ENCODE measurements around the gene KPNA2.
"Not testable (repeated sequence)": the region's sequence is repeated elsewhere in the genome, so short reads cannot be mapped to it uniquely, and the experiment has no call there.

Gene KPNA2

GRCh38 chr17:68035523-68036303 lies at the start of gene KPNA2:
Gene KPNA2 (plus strand): TSS chr17:68035735. CDS start chr17:68037133, 1,398 bp downstream.
- H3K4me3 ChIP-seq (ENCODE audit: low read depth, low read length), result peak within 1 kb of the TSS; percentile 62

DNA sequence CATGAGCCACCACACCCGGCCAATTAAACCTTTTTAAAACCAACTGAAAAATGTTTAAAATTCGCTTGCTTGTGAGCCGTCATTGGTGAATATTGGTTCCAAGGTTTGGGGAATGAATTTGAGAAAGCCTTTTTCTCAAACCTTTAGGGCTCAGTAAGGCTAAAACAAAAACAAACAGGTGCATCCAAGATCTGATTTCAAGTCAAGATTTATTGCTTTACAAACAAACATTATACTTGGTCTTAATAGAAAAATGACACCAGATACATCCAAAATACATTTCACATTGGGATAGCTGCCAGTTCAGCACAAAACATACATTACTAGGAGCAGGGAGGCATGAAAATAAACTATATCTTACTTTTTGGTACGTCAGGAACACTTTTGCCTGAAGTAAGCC lies 44.6 kb upstream of the KPNA2 start:
- H3K4me3 ChIP-seq (ENCODE audit: low read depth, low read length), result no peak overlapping the region

DNA sequence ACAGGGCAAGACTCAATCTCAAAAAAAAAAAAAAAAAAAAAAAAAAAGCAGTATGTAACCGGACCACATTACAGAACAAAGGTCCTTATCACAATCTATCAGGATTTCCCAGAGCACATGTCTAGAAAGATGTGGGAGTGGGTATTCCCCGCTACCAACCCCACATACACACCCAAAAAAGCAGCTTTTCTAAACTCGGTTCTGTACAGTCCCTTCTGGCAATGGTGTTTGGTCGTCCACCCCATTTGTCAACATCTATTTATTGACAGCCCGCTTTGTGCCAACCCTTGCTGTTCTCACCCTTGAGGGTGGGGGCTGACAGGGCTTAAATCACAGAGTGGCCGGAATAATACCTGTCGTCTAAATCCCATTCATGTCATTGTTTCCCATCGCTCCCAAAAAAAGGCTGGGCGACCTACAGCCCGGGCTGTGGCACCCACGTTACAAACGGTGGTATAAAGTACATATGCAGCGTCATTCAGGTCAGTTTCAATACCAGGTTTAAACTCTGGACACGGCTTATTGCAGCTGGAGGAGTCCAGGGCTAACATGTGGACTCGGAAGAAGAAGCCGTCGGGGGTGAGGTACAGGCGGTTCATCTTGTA lies 42.9 kb upstream of the KPNA2 start:
- peak overlapping the region; percentile 79 for H3K4me3 ChIP-seq (ENCODE audit: low read depth, low read length)

DNA sequence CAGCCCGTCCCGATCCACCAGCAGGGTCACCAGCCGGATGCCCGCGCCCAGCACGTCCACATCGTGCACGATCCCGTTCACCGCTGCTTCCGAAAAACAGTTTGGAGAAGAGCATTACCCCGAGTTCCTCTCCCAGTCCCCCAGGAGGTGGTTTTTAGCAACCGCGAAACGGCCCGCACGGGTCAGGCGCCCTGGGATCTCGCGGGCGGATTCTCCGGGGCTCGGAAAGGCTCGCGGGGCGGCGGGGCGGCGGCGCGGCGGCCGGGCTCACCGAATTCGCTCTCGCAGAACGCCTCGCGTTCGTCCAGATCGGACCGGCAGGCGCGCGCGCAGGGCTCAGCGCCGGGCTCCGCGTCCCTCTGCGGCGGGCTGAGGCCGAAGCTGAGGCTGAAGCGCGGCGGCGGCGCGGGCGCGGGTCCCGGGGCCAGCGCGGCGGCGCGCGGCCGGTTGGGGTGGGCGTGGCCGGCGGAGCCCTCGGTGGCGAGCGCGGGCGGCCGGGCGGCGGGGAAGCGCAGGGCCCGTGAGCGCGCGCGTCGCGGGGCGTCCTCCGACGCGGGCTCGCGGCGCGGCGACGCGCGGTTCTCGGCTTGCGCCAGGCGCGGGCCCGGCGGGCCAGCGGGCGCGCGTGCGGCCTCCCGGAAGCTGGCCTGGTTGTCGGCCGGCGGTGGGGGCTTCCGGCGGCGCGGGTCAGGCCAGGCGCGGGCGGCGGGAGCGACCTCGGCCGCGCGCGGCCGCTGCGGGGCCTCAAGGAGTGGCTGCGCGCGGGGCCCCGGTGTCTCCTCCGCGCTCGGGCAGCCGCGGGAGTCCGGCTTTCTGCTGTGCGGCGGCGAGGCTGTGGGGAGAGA lies 42.2 kb upstream of the KPNA2 start:
- peak overlapping the region; percentile 79 for H3K4me3 ChIP-seq (ENCODE audit: low read depth, low read length)

DNA sequence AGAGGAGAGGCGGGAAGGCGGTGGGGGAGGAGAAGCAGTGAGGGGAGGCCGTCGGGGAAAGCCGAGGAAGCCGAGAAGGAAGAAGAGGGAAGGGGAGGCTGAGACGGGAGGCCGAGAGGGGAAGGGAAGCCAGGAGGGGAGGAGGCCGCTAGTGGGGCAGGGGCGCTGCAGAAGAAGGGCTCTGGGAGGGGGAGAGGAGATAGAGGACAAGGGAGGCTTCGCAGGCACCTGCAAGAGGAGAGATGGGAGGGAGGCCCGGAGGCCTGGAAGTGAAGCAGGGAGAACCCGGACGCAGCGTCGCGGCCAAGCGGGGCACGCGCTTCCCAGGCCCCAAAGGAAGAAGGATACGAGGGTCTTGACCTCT lies 41.6 kb upstream of the KPNA2 start:
- peak overlapping the region; percentile 56 for H3K4me3 ChIP-seq (ENCODE audit: low read depth, low read length)

GRCh38 chr17:67994817-67995569 lies 40.5 kb upstream of the KPNA2 start:
- peak overlapping the region; percentile 51 for H3K4me3 ChIP-seq (ENCODE audit: low read depth, low read length)

DNA sequence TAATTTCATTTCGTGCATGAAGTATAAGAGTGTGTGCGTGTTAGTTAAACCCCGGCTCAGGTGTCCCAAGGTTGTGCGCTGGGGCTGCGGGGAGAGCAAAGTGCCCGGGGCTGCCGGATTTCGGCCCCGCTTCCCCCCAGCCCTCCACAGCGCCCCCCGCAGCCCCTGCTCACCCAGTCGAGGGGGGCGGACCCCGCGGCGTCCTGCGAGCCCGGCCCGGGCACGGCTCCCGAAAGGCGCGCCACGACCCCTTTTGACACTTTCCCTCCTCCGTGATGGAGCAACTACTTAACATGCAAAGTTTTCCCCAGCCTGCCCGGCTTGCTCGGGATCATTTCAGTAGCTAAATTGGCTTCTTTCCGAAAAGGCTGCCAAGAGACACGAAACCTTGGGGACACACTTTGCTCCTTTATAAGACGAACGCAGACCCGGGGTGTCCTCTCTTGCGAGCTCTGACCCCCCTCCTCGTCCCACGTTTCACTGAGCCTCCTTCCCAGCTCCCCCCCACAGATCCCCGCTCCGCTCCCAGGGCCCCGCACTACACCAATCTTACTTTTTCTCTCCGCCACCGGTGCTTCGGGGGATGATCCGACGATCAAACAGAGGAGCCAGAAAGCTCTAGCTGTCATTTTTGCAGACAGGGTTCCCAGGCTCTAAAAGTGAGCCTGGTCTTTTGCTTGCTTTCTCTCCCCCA lies 39.8 kb upstream of the KPNA2 start:
- peak overlapping the region; percentile 51 for H3K4me3 ChIP-seq (ENCODE audit: low read depth, low read length)

- H3K4me3 ChIP-seq (ENCODE audit: low read depth, low read length), result peak within 1 kb of the TSS; percentile 51
These were observed 39.0 kb upstream of the KPNA2 start, which contains the start of gene C17orf58 for GRCh38 chr17:67996301-67997171. Gene C17orf58 (minus strand): TSS chr17:67996469. CDS start chr17:67996198, 271 bp downstream.

DNA sequence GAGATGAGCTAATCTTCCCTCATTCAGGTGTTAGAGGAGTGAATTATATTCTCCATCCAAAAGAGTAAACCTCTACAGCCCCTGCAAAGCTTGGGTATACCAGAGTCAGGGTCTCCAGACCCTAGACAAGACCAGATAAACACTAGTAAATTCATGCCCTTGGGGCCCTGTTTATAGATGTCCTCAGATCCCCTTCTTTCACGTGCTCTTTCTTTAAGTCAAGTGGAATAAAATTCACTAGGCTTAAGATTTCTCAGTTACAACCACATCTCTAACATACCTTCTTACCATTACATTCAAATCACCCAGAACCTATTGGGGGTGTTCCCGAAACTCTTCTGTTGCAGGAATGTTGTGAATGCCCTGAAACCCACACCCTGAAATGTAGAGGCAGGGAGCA lies 37.1 kb upstream of the KPNA2 start:
- H3K4me3 ChIP-seq (ENCODE audit: low read depth, low read length), result no peak overlapping the region

DNA sequence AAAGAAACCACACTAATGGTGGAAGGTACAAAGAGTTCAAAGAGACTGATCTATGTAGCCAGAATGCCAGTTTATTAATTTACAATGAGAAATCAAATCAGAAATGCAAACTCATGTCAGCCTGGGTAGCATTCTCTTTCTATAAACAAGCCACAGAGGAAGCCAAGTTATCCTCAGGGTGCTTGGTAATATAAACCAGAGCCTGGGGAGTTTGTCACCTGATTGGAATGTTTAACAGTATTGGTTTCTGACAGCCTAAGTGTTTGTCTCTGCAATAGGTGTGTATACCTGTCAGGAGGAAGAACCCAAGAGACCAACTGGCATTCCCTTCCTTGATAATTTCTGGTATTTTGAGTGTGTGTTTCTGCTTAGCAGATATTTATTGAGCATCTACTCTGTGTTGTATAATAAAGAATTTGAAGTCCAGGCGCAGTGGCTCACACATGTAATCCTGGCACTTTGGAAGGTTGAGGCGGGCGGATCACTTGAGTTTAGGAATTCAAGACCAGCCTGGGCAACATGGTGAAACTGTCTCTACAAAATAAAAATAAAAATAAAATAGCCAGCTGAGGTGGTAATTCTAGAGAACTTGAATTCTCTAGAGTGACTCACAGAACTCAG lies 36.1 kb upstream of the KPNA2 start:
- no peak overlapping the region for H3K4me3 ChIP-seq (ENCODE audit: low read depth, low read length)

DNA sequence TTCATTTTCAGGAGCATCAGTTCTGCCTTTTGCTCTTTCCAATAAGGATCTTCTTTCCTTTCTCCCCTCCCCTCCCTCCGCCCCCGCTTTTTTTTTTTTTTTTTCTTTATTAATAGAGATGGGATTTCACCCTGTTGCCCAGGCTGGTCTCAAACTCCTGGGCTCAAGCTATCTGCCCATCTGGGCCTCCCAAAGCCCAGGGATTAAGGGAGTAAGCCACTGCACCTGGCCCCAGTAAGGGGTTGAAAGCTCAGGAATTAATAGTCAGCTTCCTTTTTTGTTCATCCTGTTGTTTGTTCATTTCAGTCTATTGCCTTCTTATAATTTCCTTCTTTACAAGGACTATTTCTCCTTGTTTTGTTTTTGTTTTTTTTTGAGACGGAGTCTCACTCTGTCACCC lies 31.3 kb upstream of the KPNA2 start:
- H3K4me3 ChIP-seq (ENCODE audit: low read depth, low read length), result no peak overlapping the region

- H3K4me3 ChIP-seq (ENCODE audit: low read depth, low read length), result no peak overlapping the region
These were observed 28.7 kb upstream of the KPNA2 start for GRCh38 chr17:68006797-68007196.

DNA sequence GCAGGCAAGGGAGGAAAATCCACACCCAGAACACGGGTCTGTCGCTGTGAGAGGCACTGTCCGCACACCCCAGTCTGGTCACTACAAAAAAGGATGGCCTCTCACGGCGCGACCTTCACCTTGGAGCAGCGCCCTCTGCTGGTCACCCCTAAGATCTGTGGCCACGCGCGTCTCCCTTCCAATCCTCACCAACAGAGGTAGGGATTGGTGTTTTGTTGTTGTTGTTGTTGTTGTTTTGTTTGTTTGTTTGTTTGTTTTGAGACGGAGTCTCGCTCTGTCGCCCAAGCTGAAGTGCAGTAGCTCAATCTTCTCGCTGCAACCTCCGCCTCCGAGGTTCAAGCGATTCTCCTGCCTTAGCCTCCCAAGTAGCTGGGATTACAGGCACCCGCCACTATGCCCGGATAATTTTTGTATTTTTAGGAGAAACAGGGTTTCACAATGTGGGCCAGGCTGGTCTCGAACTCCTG lies 24.3 kb upstream of the KPNA2 start:
- no peak overlapping the region for H3K4me3 ChIP-seq (ENCODE audit: low read depth, low read length)

DNA sequence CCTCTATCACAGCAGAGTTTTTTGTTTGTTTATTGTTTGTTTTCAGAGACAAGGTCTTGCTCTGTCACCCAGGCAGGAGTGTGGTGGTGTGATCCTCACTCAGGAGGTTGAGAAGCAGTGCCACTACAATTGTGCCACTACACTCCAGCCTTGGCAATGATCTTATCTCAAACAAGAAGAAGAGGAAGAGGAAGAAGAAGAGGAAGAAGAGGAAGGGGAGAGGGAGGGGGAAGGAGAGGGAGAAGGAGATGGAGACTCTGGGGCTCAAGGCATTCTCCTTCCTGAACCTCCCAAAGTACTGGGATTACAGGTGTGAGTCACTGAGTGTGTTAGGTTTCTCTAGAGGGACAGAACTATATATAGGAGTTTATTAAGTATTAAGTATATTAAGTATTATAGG lies 22.1 kb upstream of the KPNA2 start:
- no peak overlapping the region for H3K4me3 ChIP-seq (ENCODE audit: low read depth, low read length)

- H3K4me3 ChIP-seq (ENCODE audit: low read depth, low read length), result no peak overlapping the region
These were observed 20.3 kb upstream of the KPNA2 start for GRCh38 chr17:68015081-68015723.

DNA sequence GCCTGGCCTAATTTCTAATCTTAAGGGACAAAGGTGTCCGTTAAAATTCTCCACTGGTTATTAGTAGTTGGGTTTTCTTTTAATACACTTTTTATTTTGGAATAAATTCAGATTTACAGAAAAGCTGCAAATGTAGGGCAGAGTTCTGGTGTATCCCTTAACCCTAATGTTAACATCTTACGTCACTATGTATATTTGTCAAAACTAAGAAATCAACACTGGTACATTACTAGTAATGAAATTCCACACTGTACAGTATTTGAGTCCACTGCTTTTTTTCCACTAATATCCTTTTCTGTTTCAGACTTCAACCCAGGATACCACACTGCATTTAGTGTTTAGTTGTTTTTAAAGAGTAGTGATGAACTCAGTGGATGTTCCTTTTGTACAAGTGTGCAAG lies 18.7 kb upstream of the KPNA2 start:
- no peak overlapping the region for H3K4me3 ChIP-seq (ENCODE audit: low read depth, low read length)

- H3K4me3 ChIP-seq (ENCODE audit: low read depth, low read length), result not testable (repeated sequence)
These were observed 17.0 kb upstream of the KPNA2 start for GRCh38 chr17:68018493-68018892.

GRCh38 chr17:68019336-68019674 lies 16.2 kb upstream of the KPNA2 start:
- no peak overlapping the region for H3K4me3 ChIP-seq (ENCODE audit: low read depth, low read length)
